ENCODE measurements around the gene PTPN1.
"Not testable (repeated sequence)": the region's sequence is repeated elsewhere in the genome, so short reads cannot be mapped to it uniquely, and the experiment has no call there.

Gene PTPN1

DNA sequence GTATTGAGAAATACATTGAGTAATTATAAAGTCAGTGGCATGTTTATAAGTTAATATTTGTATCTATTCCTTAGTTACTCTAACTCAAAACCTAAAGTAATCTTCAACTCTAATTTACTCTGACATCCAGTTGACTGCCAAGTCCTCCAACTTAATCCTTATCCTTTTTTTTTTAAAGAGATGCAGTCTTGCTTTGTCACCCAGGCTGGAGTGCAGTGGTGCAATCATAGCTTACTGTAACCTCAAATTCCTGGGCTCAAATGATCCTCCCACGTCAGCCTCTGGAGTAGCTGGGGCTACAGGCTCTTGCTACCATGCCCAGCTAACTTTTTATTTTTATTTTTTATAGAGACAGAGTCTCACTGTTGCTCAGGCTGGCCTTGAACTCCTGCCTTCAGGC lies 24.4 kb downstream of the PTPN1 start:
- no peak for DNase-seq

DNA sequence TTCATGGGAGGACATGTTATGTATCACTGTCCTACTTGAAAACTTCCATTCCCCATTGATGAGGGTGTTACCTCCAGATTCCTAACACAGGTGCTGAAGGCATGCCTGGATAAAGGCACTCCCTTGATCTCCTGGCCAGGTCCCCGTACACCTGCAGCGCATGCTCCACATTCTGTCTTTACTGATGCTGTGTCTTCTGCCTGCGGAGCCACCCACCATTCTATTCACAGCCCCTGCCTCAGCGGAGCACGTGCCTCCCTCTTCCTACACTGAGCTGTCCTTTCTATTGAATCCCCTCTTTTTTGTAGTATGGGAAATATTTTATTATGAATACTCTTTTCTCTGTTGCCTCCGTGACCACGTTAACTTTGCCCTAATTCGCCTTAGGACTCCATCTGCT lies 25.0 kb downstream of the PTPN1 start:
- no peak for DNase-seq

DNA sequence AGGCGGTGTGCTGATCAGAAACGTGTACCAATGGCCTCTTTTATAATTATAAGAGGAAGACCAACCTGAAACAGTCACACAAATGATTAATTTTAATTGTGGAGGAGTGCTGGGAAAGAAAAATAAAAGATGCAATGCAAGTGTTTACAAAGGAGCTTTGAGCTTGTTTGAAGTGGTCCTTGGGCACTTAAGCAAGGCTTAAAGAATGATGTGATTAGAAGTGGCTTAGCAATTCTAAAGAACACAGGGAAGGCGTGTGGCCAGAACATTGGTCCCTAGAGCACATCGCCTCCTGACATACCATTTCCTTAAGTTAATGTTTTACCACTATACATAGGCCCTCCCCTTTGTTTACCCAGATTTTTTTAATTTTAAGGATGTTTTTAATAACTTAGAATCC lies 26.1 kb downstream of the PTPN1 start:
- DNase-seq = no peak

DNA sequence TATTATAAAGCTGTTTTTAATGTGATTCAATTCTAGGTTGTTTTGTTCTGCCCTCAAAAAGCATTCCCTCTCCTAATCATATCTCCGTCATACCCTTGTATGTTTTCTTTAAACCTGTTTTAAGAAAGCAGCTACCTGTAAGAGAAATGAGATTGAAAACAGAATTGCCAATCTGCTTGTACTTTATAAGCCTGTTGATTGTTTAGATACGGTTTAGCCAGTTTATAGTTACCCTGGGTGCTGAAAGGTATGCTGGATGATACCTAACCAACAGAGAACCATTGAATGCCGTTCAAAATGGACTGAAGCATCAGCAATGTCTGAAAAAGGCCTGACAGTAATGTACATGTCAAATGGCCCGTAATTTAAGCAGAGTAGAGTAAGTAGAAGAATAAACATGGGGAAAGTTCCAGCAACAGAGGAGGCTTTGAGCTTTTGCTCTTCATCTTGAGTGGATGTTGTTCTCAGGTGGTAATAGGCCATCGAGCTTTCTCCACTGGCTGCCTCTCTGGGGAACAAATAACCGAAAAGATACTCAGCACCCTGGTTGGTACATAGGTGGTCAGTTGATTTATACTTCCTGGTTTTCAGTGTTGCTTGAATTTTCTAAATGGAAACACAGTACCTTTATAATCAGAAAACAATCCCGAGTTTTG lies 27.5 kb downstream of the PTPN1 start:
- DNase-seq = no peak

DNA sequence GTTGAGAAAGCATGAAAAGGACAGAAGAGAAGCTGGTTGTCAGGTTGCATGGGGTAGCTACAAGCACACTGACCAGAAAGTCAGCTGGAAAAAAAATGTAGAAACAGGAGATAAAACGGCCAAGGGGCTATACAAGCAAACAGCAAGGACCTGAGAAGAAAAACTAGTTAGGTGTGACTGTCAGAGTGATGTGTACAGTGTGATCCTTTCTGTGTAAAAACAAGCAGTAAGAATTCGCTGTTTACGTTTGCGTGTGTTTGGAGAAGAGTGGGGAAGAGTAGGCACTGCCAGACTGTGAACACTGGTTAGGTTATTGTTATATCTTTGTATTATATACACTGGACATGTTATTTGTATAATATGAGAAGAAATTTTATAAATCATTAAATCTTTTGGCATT lies 28.1 kb downstream of the PTPN1 start:
- DNase-seq = no peak

DNA sequence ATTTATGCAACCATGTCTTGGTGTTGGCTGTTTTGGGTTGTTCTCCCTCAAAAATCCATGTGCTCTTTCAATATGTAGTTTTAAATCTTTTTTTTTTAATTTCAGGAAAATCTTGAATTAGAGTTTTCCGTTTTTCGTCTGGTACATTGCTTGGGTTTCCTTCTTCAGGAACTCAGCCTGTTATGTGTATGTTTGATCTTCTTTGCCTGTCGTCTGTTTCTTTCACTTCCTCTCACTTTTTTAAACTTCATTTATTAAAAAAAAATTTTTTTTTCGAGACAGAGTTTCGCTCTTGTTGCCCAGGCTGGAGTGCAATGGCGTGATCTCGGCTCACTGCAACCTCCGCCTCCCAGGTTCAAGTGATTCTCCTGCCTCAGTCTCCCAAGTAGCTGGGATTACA lies 29.6 kb downstream of the PTPN1 start:
- DNase-seq = not testable (repeated sequence)

DNA sequence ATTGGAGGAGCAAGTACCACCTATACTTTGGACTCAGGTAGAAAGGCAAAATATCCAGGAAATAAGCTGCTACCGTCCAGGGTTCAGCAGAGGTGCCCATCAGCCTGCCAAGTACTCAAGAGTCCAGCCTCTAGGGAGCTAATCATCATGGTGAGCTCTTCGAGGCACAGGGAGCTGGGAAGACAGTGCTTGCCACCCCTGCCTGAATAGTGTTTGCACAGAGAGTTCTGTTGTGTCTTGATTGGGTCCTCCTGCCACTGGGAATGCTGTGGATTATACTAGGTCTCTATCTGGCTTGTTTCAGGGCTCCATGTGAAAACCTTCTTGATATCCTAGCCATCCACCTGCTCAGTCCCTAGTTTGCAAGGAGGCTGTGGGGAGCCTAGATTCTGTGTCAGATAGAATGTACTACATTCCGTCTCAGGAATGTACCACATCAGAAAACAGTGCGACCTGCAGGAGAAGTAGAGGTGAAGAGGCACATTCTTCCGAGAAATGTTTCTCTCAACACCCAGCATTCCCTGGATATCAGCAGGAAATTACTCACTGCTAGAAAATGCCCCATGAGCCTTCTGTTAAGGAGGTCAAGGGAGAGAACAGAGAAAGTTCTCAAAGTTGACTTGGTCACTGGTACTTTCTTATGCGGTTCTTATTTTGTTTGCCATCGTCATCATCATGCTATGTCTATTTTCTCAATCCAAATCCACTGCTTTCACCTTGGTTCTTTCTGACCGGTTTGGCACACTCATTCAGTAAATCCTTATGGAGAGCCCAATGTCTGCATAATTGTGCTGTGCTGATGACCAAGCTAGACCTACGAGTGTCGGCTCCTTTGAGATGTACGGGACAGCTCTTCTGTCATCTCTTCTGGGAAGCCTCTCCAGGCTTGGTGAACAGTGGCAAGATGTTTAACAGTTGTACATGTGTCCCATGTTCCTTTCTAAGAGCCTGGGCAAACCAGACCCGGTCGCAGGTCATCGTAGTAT lies 30.7 kb downstream of the PTPN1 start:
- DNase-seq = no peak

DNA sequence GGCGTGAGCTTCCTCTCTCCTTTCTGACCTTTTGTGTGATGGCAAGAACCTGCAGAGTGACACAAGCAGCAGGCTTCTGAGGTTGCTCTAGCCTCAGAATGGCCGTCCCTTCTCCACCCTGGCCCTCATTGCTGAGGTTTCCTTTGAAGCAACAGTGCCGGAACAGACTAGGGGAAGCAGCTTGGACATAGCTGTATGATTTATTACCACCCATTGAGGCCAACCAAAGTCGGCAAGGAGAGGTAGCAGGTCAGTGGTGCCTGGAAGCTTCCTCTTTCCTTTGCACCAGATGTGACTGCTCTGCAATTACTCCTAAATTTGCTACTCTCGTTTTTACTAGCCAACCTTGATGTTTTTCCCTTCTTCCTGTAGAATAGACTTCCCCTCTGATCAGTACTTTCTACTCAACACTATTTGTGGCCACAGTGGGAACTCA lies 31.4 kb downstream of the PTPN1 start:
- DNase-seq = no peak

DNA sequence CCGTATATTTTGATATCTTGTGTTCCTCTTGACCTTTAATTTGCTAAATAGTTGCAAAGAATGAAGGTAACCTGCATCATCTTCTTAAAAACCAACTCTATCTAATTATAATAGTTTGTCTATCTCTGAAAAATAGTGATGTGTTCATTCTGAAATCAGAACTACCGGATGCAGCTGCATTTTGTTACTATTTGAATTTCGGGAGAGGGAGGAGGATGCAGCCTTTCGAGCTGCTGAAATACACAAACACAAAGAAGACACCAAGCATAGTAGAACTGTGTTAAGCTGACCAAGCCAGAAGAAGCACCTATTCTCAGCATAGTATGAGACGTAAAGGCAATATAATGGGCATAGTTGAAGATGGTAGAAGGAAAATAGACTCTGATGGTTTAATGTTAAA lies 33.1 kb downstream of the PTPN1 start:
- no peak for DNase-seq

DNA sequence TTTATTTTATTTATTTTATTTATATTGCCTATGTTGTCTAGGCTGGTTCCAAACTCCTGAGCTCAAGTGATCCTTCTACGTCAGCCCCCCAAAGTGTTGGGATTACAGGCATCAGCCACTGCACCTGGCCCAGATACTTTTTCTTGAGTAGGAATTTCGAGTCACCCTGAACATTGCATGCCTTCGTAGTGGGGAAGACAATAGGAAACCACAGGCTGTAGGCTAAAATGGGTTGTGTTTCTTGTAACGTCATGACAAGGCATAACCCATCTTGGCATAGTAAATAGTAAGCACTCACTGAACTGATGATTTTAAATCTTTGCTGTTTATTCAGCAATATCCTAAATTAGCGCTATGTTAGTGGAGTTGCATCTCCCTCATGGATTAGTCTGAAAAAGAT lies 34.9 kb downstream of the PTPN1 start:
- DNase-seq = no peak

DNA sequence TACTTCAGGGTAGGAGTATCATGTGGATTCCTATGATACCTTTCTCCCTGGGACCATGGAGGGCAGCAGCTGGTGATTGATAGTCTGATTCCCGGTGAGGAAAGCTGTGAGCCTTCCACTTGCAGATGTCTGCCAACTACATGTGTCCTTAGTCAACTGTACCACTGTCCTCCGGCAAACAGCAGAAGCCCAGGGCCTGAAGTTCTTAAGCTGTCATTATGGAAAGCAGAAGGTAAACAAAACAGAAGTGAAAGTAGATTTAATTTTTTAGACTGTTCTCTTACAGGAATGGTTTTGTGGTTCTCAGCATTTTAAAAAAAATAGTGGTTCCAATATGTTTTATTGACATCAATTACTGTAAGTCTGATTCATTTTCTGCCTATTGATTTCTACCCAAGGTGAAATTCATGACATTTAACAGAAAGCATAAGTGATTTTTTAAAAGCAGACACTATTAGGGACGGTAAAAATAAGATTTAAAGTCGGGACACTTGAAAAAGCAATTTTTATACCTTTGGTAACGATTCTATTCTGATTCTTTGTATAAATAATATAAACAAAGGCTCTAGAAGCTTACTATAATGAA lies 36.6 kb downstream of the PTPN1 start:
- DNase-seq = no peak

DNA sequence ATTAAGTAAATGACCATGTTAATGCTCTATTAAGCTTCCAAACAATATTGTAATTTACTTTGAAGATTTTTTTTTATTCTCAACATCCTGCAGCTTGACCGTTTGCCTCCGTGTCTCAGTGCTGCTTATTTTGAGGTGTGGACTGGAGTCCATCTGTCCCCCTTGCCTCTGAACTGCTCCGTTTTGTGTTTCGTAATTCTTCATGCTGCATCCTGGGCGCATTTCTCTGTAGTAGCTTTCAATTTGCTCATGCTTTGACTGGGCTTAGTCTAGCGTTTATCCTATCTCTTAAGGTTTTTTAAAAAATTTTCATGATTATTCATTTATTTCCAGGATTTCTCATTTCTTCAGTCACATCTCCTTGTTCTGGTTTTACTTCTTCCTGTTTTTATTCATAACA lies 37.8 kb downstream of the PTPN1 start:
- DNase-seq = no peak

DNA sequence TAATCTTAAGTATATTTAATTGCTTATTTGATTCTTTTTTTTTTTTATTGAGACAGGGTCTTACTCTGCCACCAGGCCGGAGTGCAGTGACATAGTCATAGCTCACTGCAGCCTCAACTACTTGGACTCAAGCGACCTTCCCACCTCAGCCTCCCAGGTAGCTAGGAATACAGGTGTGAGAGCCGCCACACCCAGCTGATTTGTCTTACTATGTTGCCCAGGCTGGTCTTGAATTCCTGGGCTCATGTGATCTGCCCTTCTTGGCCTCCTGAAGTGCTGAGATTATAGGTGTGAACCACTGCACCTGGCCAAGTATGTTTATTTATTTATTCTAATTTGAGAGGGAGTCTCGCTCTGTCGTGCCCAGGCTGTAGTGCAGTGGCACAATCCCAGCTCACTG lies 38.2 kb downstream of the PTPN1 start:
- no peak for DNase-seq

DNA sequence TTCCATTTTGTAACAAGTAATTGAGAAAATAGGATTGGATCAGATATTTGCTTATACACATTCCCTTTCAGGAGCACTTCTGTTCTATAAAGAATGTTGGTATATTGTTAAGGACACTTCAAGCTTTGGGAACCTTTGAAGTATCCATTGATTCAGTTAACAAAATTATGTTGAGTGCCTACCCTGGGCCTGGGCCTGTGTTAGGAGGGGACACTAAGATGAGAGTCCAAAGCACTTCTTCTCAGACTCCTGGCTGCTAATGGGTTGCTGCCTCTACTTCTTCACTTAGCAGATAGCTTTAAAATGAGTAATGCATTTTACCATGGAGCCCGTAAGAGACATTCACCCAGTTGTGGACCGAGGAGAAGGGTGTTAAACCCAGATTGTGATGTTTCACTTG lies 40.3 kb downstream of the PTPN1 start:
- no peak for DNase-seq

DNA sequence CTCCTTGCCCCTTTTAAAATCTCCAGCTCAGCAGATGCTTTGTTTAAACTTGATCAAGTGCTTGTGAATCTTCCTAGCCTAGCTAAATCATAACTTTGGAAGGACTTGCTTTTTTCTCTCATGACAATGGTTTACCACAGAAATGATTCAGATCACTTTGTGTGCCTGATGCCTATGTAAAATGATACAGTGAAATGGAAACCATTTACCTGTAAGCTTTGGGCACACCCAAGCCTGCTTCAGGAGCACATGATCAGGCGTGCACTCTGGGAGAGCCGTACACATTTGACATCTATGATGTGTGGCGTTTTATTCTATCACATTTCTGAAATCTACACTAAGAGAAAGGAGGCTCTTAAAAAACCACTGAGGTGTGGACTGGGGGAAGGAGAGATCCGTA lies 41.1 kb downstream of the PTPN1 start:
- DNase-seq = no peak

DNA sequence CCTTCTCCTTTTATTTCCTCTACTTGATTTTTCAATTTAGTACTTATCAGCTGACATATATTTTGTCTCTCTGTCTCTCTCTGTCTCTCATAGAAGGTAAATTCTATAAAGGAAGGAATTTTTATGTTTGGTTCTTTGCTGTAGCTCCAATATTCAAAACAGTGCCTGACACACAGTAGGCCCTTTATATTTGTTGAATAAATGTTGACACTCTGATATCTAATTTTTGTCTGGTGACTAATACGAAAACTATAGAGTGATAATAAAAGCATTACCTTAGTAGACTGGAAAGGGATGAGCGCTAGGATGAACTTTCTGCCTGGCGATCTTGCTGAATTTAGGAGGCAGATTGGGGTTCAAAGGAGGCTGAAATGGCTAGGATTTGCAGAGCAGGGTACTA lies 42.8 kb downstream of the PTPN1 start:
- no peak for DNase-seq

DNA sequence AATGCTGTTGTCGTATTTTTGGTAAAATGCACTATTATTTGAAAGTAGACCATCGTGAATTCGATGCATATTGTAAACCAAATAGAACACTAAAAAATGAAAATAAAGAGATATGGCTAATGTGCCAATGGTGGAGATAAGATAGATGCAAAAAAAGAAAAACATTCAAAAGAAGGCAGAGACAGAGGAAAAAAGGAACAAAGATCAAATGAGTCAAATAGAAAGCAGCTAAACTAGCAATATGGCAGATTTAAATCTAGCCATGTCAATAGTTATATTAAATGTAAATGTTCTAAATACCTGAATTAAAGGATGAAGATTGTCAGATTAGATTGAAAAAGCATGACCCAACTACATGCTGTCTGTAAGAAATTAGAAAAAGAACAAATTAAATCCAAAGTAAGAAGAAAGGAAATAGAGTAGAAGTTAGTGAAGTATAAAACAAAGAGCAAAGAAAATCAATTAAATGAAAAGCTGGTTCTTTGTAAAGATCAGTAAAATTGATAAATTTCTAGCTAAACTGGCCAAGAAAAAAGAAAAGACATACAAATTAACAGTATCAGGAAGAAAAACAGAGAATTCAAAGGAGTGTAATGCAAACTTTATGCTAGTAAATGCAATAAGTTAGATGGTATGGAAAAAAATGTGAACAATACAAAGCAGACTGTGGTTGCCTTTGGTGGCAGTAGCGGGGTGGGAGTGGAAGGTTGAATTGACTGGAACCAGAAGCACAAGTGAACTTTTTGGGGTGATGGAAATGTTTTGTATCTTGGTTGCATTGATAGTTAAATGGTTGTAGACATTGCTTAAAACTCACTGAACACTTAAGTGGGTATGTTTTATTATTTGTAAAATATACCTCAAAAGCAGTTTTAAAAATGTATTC lies 44.8 kb downstream of the PTPN1 start:
- DNase-seq = no peak

DNA sequence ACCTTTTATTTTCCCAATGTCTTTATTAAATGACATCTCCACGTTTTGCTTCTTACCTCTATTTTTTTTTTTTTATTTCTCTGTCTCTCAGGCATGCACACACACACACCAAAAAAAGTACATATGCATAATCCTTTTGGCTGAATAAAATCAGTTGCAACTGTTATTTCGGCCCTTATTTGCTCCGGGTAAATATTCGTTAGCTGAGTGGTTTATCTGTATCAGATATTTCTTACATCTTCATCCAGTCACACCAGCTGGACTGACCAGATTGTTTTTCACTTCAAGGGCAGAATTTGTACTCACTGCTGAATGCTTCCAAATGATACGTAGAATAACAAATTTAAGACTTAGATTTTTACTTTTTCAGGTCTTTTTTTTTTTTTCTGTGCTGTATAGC lies 45.5 kb downstream of the PTPN1 start:
- no peak for DNase-seq

DNA sequence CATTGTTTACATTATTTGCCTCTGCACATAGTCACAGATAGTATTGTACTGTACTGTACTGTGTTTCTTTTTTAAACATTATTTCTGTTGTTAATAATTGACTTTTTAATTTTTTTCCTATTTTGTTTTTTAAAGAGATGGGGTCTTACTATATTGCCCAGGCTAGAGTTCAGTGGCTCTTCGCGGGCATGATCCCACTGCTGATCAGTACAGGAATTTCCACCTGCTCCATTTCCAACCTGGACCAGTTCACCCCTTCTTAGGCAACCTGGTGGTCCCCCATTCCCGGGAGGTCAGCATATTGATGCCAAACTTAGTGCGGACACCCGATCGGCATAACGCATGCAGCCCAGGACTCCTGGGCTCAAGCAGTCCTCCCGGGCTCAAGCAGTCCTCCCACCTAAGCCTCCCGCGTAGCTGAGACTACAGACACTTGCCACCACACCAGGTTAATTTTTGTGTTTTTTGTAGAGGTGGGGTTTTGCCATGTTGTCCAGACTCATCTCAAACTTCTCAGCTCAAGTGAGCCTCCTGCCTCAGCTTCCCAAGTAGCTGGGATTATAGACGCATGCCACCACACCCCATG lies 47.5 kb downstream of the PTPN1 start:
- DNase-seq = no peak

DNA sequence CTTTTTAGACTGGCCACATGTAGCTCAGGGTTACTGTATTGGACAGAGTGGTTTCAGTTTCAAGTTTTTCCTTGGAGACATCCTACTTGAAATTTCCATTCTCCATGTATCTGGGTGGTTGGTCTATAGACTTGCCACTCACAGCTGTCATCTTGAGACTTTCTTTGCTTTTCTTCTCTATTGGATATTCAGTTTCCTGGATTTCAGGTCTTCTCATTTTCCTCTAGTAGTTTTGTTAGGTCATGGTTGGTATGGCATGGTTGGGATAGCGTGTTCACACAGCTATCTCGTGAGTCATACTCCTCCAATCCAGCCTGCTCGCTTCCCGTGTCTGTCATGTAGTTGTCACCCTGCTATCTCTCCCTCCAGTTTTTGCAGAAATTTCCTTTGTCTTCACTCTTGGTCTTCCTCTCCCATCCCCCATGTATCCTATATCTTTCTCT lies 48.3 kb downstream of the PTPN1 start:
- no peak for DNase-seq

DNA sequence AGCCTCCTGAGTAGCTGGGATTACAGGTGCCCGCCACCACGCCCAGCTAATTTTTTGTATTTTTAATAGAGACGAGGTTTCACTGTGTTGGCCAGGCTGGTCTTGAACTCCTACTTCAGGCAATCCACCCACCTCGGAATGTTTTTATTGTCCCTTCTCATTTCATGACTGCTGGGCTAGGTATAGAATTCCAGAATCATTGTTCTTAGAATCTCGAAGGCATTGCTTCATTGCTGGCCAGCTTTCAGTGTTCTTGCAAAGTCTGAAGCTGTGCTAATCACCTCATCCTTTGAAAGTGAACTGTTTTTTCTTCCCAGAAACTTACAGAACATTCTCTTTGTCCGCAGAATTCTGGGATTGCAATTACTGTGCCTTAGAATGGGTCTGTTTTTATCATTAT lies 49.0 kb downstream of the PTPN1 start:
- DNase-seq = no peak

DNA sequence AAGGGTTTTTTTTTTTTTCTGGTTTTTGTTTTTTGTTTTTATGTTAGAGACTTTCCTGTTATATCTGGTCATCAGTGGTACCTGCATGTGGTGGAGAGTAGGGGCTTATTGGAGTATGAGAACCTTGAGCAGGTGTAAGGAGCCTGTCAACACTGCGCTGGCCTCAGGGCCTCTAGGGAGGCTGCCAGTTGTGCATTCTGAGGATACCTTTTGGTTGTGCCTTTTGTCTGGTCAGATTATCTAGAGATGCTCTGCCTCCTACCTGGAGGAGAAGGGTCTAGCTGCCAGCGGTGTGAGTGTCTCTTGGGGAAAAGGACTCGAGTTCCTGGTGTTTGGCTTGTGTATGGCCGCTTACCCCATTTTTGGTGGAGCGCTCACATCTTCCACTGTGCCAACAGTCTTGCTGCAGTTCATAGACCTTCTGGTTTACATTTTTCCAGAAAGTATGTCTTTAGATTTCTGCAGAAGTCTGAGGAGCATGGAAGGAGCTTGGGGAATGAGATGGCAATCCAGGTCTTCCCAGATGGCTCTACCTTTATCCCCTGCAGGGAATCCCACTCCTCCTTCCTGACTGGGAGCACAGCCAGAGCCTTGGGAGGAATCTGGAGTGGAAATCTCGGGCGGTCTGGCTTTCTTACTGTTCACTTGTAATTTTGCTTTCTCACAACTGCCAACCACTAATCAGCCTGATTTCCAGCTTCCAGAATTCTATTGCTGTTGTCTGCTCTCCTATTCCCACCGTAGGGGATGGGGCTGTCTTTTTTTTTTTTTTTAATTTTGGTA lies 49.9 kb downstream of the PTPN1 start:
- no peak for DNase-seq
